Measurements from ENCODE around the gene SYS1.
"Not testable (repeated sequence)": the region's sequence is repeated elsewhere in the genome, so short reads cannot be mapped to it uniquely, and the experiment has no call there.

The SYS1 gene

DNA sequence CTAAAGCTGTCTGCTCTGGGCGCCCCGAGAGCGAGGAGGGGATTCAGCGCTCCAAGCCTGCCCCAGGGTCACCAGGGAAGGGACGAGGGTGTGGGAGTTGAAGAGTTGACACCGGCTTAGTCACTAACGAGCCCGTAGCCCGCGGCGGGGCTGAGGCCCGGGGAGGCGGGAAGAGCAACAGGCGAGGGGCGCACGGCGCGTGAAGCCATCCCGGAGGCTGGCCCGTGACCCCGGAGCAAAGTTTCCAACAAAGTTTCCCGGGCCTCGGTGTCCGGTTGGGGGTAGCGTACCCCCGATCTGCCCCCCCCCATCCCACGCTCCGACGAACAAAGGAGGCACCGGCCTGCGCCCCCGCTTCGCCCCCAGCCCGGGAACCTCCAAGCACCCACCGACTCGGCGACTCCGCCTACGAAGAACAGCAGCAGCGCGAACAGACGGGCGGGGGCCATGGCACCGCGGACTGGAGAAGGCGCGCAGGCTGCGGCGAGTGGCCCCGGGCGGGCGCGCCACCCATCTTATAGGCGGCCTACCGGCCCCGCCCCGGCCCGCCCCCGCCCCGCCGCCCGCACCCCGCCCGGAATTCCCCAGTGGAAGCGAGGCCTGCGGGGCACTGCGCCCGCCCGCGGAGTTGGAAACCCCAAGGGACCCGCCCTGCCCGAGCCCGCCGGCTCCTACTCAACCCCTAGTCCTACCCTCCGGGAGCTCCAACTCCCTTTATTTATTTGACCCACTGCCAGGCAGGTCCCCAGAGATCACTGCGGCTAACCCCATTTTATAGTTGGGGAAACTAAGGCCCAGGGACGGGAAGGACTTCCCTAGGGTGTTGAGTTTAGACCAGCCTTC is 14.8 kb upstream of the SYS1 start, which contains the start of gene SDC4:
Gene SDC4, minus strand, starts transcription at position 489 of the 843 bp plus-strand sequence. Its CDS starts 40 bp downstream, at position 449.
- Histone ChIP-seq H3K4me1 (ENCODE audit: control insufficient read depth, insufficient read depth, low read length) (peaks cover 53% of the 10 kb centered on the region), H3K36me3 (ENCODE audit: control insufficient read depth, insufficient read depth, low read length, severe bottlenecking) (no peaks in the 10 kb centered on the region), H3K9me3 (ENCODE audit: control insufficient read depth, low read length) (no peaks in the 10 kb centered on the region), H3K4me3 (ENCODE audit: low read length) (peak within 1 kb of the TSS; percentile 95), H3K9ac (ENCODE audit: low read length) (peak within 1 kb of the TSS; percentile 93), H3K27me3 (replicated peaks; ENCODE audit: control insufficient read depth, insufficient read depth, low read length) (no peaks in the 10 kb centered on the region)
- peak; percentile 88 for DNase-seq (ENCODE audit: low read depth)

DNA sequence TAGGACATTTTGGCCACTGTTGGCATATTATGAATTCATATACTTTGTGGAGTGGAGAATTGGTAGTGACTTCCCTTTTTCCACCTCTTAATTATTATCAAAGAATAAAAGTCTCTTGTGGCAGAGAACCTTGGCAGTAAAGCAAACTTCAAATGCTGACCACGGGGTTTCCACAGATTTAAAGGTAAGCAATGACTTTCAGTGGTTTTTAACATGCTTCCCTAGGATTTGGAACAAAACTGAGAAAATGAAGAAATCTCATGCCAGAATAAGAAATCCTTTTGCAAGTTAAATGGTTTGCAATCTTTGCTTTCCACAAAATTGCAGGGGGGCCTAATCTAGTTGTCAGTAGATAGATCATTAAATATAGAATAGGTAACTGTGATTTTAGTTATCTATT is 12.7 kb upstream of the SYS1 start:
- H3K27me3 ChIP-seq (replicated peaks; ENCODE audit: control insufficient read depth, insufficient read depth, low read length): no peaks in the 10 kb centered on the region
- no peak overlapping the region for H3K9ac ChIP-seq (ENCODE audit: low read length)
- DNase-seq (ENCODE audit: low read depth): no peak
- peaks cover 43% of the 10 kb centered on the region for H3K4me1 ChIP-seq (ENCODE audit: control insufficient read depth, insufficient read depth, low read length)
- no peaks in the 10 kb centered on the region for H3K36me3 ChIP-seq (ENCODE audit: control insufficient read depth, insufficient read depth, low read length, severe bottlenecking)
- no peaks in the 10 kb centered on the region for H3K9me3 ChIP-seq (ENCODE audit: control insufficient read depth, low read length)
- no peak overlapping the region for H3K4me3 ChIP-seq (ENCODE audit: low read length)

DNA sequence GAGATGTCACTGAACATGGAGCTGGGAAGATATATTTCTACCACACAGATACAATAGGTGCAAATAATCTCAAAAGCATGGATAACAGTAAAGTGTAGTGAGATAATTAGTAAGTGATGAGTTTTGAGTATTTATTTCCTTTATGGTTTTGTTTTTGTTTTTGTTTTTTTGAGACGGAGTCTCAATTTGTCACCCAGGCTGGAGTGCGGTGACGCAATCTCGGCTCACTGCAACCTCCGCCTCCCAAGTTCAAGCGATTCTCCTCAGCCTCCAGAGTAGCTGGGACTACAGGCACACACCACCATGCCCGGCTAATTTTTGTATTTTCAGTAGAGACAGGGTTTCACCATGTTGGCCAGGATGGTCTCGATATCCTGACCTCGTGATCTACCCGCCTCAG is 12.2 kb upstream of the SYS1 start:
- H3K27me3 ChIP-seq (replicated peaks; ENCODE audit: control insufficient read depth, insufficient read depth, low read length); H3K9me3 ChIP-seq (ENCODE audit: control insufficient read depth, low read length); H3K9ac ChIP-seq (ENCODE audit: low read length); H3K4me3 ChIP-seq (ENCODE audit: low read length); DNase-seq (ENCODE audit: low read depth); H3K36me3 ChIP-seq (ENCODE audit: control insufficient read depth, insufficient read depth, low read length, severe bottlenecking): not testable (repeated sequence)
- peaks cover 43% of the 10 kb centered on the region for H3K4me1 ChIP-seq (ENCODE audit: control insufficient read depth, insufficient read depth, low read length)

DNA sequence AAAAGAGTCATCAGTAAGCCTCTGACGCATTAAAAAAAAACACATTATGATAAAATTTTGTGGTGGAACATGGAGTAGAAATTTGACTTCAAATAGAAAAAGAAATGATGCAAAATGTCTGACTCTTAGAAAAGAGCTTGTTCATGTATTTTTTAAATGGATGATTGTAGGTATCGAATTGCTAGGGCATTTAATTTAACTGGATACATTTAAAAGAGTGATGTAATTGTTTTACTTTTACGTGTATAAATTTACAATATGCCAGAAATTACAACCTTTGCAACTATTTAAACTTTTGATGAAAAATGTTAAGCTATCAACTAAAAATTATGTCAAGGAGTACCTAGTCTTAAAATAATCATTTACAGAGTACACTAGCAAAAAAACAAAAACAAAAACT is 10.2 kb upstream of the SYS1 start:
- Histone ChIP-seq H3K9ac (ENCODE audit: low read length) (no peak overlapping the region), H3K27me3 (replicated peaks; ENCODE audit: control insufficient read depth, insufficient read depth, low read length) (no peaks in the 10 kb centered on the region), H3K4me1 (ENCODE audit: control insufficient read depth, insufficient read depth, low read length) (peaks cover 28% of the 10 kb centered on the region)

DNA sequence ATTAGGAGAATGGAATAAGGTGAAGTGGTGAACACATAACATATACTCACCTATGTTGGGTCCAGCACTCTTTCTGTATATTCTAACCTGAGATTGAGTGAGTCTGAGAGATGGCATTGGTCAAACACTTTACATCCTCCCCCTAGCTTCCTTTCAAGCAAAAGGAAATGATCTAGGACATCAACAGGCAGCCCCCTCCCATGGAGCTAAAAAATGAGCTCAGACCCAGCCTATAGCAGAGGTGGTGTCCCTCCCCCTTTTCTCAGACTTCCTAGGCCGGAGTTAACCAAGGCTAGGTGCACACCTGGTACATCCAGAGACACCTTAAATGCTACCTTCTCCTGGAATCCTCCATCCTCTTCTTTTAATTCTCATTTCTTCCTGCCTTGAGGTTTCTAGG is 9.2 kb upstream of the SYS1 start:
- Histone ChIP-seq H3K4me3 (ENCODE audit: low read length) (no peak overlapping the region), H3K4me1 (ENCODE audit: control insufficient read depth, insufficient read depth, low read length) (peaks cover 34% of the 10 kb centered on the region)

More for the DNA sequence above, 10.2 kb upstream of the SYS1 start:
- H3K9me3 ChIP-seq (ENCODE audit: control insufficient read depth, low read length): no peaks in the 10 kb centered on the region
- no peak for DNase-seq (ENCODE audit: low read depth)
- H3K4me3 ChIP-seq (ENCODE audit: low read length): no peak overlapping the region
- no peaks in the 10 kb centered on the region for H3K36me3 ChIP-seq (ENCODE audit: control insufficient read depth, insufficient read depth, low read length, severe bottlenecking)

DNA sequence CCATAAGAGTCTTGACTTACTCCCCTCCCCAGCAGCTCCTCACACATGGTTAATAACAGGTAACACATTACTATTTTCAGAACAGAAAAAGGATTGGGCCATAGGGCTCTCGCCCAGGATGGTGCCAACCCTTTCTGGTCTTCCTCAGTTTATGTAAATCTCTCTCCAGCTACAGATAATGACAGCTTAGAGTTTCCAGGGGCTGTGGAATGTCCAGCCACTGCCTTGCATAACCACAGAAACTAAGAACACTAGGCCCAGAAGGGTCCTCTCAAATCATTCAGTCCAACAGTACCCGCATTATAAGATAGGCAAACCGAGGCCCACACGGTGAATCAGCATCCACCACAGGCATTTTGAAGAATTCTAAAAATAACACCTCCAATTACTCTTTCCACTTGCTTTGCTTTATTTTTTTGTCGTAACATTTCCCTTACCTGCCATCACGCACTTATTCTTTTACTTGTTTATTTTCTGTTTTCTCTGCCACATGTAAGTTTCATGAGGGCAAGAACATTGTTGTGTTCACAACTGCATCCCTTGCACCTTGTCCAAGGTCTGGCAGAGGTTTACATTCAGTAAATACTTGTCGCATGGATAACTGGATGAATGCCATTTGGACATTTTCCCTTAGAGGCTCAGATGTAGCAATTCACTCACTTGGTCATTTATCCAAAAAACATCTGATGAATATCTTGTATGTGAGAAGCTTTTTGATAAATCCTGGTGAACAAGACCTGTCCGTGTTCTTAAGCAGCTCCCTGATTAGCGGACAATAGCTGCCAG is 8.3 kb upstream of the SYS1 start:
- H3K4me3 ChIP-seq (ENCODE audit: low read length): peak overlapping the region; percentile 64
- peak overlapping the region; percentile 49 for H3K9ac ChIP-seq (ENCODE audit: low read length)
- H3K9me3 ChIP-seq (ENCODE audit: control insufficient read depth, low read length): no peaks in the 10 kb centered on the region
- no peaks in the 10 kb centered on the region for H3K27me3 ChIP-seq (replicated peaks; ENCODE audit: control insufficient read depth, insufficient read depth, low read length)
- no peaks in the 10 kb centered on the region for H3K36me3 ChIP-seq (ENCODE audit: control insufficient read depth, insufficient read depth, low read length, severe bottlenecking)
- no peak for DNase-seq (ENCODE audit: low read depth)
- H3K4me1 ChIP-seq (ENCODE audit: control insufficient read depth, insufficient read depth, low read length): peaks cover 40% of the 10 kb centered on the region

More for the DNA sequence above, 9.2 kb upstream of the SYS1 start:
- Histone ChIP-seq H3K27me3 (replicated peaks; ENCODE audit: control insufficient read depth, insufficient read depth, low read length) (no peaks in the 10 kb centered on the region), H3K9me3 (ENCODE audit: control insufficient read depth, low read length) (no peaks in the 10 kb centered on the region), H3K36me3 (ENCODE audit: control insufficient read depth, insufficient read depth, low read length, severe bottlenecking) (no peaks in the 10 kb centered on the region), H3K9ac (ENCODE audit: low read length) (no peak overlapping the region)
- DNase-seq (ENCODE audit: low read depth): no peak

DNA sequence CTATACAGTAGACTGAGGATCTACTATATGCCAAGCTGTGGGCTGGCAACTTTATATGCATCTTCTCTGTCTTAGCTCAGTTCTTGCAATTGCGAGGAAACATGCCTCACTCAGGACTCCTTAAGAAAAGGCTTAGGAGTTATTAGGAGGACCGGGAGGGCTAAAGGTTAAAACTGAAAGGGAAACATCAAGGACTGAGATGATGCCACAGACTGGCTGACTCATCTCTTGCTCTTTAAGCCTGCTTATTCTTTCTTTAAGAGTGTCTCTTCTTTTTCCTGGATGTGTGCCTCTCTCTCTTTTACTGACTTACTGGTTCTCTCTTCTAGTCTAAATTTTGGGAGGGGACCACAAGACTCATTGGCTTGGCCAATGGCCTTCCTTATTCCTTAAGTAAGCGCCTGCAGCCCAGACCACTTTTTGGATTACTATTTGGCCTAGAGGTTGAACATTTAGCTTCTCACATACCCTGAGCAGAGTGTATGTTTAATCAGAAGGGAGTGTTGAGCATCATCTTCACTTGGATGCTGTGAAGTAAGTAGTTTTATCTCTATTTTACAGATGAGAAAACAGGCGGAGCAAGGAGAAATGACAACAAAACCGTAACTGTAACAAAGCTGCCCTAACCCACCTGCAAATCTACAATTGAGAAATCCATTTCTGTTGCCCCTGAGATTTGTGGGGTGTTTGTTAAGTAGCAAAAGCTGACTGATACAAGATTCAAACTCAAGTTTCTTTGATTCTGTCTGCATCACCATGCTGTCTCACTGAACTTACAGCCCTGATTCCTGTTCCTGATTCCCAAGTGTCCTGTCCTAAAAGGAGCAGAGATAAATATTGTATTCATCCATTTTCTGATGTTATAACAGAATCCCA is 7.5 kb upstream of the SYS1 start:
- no peaks in the 10 kb centered on the region for H3K9me3 ChIP-seq (ENCODE audit: control insufficient read depth, low read length)
- peak overlapping the region; percentile 64 for H3K4me3 ChIP-seq (ENCODE audit: low read length)
- no peaks in the 10 kb centered on the region for H3K36me3 ChIP-seq (ENCODE audit: control insufficient read depth, insufficient read depth, low read length, severe bottlenecking)
- no peaks in the 10 kb centered on the region for H3K27me3 ChIP-seq (replicated peaks; ENCODE audit: control insufficient read depth, insufficient read depth, low read length)
- peaks cover 46% of the 10 kb centered on the region for H3K4me1 ChIP-seq (ENCODE audit: control insufficient read depth, insufficient read depth, low read length)
- DNase-seq (ENCODE audit: low read depth): peak; percentile 77
- H3K9ac ChIP-seq (ENCODE audit: low read length): peak overlapping the region; percentile 49

DNA sequence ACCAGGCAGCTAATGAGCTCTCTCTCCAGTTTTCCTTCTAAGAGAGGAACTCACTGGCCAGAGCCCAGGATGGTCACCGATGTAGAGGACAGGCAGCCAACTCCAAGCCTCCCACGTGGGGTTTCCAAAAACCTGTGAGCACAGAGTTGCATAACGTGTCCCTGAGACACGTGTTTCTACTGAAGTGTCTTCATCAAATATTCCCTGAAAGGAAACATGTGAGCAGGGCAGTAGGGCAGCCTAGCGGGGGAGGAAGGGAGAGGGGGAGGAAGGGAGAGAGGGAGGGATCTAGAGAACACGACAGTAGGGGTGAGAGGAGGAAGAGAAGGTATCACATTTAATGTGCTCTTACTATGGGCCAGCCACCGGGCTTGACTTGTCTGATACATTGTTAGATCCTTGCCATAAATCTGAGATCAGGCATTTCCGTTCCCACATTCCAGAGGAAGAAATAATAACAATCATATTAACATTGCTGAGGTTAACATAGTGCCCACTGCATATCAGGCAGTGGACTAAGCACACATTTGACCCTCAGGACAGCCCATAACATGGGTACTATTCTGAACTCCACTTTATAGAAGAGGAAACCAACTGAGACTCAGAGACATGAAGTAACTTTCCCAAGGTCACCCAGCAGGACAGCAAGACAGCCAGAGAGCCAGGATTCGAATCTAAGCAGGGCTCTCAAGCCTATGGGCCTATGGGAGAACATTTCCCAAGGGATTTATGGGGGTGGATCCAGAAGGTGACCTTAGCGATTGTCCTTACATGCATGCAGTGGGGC is 4.5 kb upstream of the SYS1 start:
- Histone ChIP-seq H3K27me3 (replicated peaks; ENCODE audit: control insufficient read depth, insufficient read depth, low read length) (no peaks in the 10 kb centered on the region), H3K9me3 (ENCODE audit: control insufficient read depth, low read length) (no peaks in the 10 kb centered on the region), H3K4me1 (ENCODE audit: control insufficient read depth, insufficient read depth, low read length) (peaks cover 51% of the 10 kb centered on the region), H3K36me3 (ENCODE audit: control insufficient read depth, insufficient read depth, low read length, severe bottlenecking) (no peaks in the 10 kb centered on the region), H3K9ac (ENCODE audit: low read length) (peak overlapping the region; percentile 21), H3K4me3 (ENCODE audit: low read length) (peak overlapping the region; percentile 58)
- DNase-seq (ENCODE audit: low read depth): peak; percentile 77

DNA sequence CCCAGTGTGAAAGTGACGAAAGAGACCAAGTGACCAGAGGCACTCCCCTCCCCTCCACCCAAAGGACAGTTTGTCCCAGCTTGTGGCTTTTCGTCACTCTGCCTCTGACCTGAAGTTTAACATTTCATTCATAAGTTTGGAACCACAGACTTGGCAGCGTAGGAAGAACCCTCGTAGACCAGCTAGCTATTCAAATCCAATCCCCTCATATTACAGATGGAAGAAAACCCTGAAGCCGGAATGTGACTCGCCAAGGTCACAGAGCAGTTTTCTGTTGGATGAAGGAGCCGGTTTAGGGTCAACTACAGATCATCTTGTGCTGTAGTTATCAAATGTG is 3.9 kb upstream of the SYS1 start:
- no peaks in the 10 kb centered on the region for H3K36me3 ChIP-seq (ENCODE audit: control insufficient read depth, insufficient read depth, low read length, severe bottlenecking)
- H3K9ac ChIP-seq (ENCODE audit: low read length): peak overlapping the region; percentile 21
- peaks cover 56% of the 10 kb centered on the region for H3K4me1 ChIP-seq (ENCODE audit: control insufficient read depth, insufficient read depth, low read length)
- no peaks in the 10 kb centered on the region for H3K27me3 ChIP-seq (replicated peaks; ENCODE audit: control insufficient read depth, insufficient read depth, low read length)
- no peaks in the 10 kb centered on the region for H3K9me3 ChIP-seq (ENCODE audit: control insufficient read depth, low read length)
- peak overlapping the region; percentile 58 for H3K4me3 ChIP-seq (ENCODE audit: low read length)
- peak; percentile 44 for DNase-seq (ENCODE audit: low read depth)

DNA sequence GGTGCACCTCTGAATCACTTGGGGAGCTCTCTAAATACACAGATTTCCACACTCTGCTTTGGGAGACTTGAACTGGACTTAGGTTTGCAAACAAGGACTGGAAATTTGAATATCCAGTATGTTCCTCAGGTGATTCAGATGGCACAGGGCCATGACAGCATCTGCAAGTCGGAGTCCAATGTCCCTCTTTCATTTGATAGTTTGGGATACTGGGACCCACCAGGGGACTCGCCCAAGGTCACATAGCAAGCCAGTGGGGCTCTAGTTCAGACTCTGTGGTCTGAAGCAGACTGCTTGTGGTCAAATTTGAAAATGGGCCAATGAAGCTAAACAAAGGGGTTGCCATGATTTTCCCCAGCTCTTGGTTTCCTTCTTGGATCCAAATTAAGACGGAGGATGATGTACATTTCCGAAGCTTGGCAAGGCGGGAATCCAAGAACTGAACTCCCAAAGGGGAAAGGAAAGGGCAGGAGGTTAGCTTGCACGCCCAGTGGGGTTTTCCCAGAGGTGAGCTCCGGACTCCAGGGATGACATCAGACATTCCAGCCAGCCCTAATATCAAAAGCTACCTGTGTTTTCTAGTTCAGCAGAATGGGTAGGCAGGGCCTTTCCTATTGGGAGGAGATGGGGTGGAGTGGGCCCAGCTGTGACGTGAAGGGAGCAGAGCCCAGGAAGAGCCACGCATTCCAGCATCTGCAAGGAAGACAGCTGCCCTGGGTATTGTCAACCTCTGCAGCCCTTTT is 3.4 kb upstream of the SYS1 start:
- Histone ChIP-seq H3K4me3 (ENCODE audit: low read length) (peak overlapping the region; percentile 58), H3K36me3 (ENCODE audit: control insufficient read depth, insufficient read depth, low read length, severe bottlenecking) (no peaks in the 10 kb centered on the region), H3K9ac (ENCODE audit: low read length) (peak overlapping the region; percentile 9), H3K27me3 (replicated peaks; ENCODE audit: control insufficient read depth, insufficient read depth, low read length) (no peaks in the 10 kb centered on the region), H3K9me3 (ENCODE audit: control insufficient read depth, low read length) (no peaks in the 10 kb centered on the region), H3K4me1 (ENCODE audit: control insufficient read depth, insufficient read depth, low read length) (peaks cover 55% of the 10 kb centered on the region)
- DNase-seq (ENCODE audit: low read depth): peak; percentile 25
